ENCODE results near the gene TEC. TPM values are rescaled to one million over a fixed set of nuclear protein-coding genes. Genes with fewer than 3 reads are reported as not detected.

TEC gene
- total RNA-seq, 2 experiments from 2014 or later: 2.1 to 11.5 TPM

GRCh38 chr4:48247142-48247877, 22.3 kb downstream of the TEC start:
- no TSS peak for BruUV-seq (replicated peaks)
- Histone ChIP-seq H3K79me2 (ENCODE audit: insufficient read depth, low read depth, low read length) (no peaks in the 10 kb centered on the region), H3K4me3 (ENCODE audit: low read depth, low read length, poor library complexity, severe bottlenecking) (no peak overlapping the region), H2AFZ (ENCODE audit: low read length) (no peak overlapping the region), H3K27ac (ENCODE audit: low read depth, low read length, poor library complexity, severe bottlenecking) (no peak overlapping the region), H3K36me3 (ENCODE audit: insufficient read depth, low read length) (no peaks in the 10 kb centered on the region), H4K20me1 (ENCODE audit: insufficient read depth, low read length) (no peaks in the 10 kb centered on the region), H3K4me1 (ENCODE audit: insufficient read depth, low read length, poor library complexity, severe bottlenecking) (no peaks in the 10 kb centered on the region), H3K4me2 (ENCODE audit: low read length) (no peak overlapping the region), H3K9me2 (ENCODE audit: insufficient read depth, low read length) (no peaks in the 10 kb centered on the region), H3K9me3 (ENCODE audit: low read length) (no peaks in the 10 kb centered on the region)
- POLR2A ChIA-PET: no interaction called here
- intact Hi-C loops (cut with micrococcal nuclease; ENCODE audit: unreplicated experiment): no loop called here
- no peak for TF ChIP-seq EZH2phosphoT487 (IDR thresholded peaks at IDR 0.05; ENCODE audit: borderline replicate concordance, low read depth, low read length)
- TF ChIP-seq, protein P1, sequence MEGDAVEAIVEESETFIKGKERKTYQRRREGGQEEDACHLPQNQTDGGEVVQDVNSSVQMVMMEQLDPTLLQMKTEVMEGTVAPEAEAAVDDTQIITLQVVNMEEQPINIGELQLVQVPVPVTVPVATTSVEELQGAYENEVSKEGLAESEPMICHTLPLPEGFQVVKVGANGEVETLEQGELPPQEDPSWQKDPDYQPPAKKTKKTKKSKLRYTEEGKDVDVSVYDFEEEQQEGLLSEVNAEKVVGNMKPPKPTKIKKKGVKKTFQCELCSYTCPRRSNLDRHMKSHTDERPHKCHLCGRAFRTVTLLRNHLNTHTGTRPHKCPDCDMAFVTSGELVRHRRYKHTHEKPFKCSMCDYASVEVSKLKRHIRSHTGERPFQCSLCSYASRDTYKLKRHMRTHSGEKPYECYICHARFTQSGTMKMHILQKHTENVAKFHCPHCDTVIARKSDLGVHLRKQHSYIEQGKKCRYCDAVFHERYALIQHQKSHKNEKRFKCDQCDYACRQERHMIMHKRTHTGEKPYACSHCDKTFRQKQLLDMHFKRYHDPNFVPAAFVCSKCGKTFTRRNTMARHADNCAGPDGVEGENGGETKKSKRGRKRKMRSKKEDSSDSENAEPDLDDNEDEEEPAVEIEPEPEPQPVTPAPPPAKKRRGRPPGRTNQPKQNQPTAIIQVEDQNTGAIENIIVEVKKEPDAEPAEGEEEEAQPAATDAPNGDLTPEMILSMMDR (conservative IDR thresholded peaks at IDR 0.05; ENCODE audit: low read length): no peak
- CTCF ChIA-PET (ENCODE audit: unreplicated experiment): no interaction called here
- no peak for DNase-seq (ENCODE audit: low spot score)

DNA sequence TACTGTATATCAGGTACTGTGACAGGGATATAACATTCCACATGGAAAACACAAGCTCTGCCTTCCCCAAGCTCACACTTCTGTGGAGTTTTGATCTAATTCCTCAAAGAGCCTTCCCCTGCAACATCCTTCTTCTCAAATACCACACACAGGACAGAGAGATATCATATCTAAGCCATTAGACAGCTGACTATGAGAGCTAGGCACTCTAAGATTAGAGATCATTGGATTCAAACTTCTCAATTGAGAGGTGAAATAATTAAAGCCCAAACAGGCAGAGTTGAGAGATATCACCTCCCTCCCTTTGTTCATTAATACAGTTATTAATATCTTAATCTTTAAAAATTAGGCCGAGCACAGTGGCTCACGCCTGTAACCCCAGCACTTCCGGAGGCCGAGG, 25.0 kb downstream of the TEC start:
- no TSS peak for BruUV-seq (replicated peaks)
- Histone ChIP-seq H2AFZ (ENCODE audit: low read length) (no peak overlapping the region), H3K9me2 (ENCODE audit: insufficient read depth, low read length) (no peaks in the 10 kb centered on the region), H3K79me2 (ENCODE audit: insufficient read depth, low read depth, low read length) (no peaks in the 10 kb centered on the region), H3K4me2 (ENCODE audit: low read length) (no peak overlapping the region), H3K9me3 (ENCODE audit: low read length) (no peaks in the 10 kb centered on the region), H3K4me3 (ENCODE audit: low read depth, low read length, poor library complexity, severe bottlenecking) (no peak overlapping the region), H3K36me3 (ENCODE audit: insufficient read depth, low read length) (no peaks in the 10 kb centered on the region), H3K4me1 (ENCODE audit: insufficient read depth, low read length, poor library complexity, severe bottlenecking) (no peaks in the 10 kb centered on the region), H3K27ac (ENCODE audit: low read depth, low read length, poor library complexity, severe bottlenecking) (no peak overlapping the region), H4K20me1 (ENCODE audit: insufficient read depth, low read length) (no peaks in the 10 kb centered on the region)
- DNase-seq (ENCODE audit: low spot score): no peak
- ChIA-PET CTCF (ENCODE audit: unreplicated experiment) (no interaction called here), POLR2A (interaction anchor here (0.5 to 1.3 kb wide), 4 partner anchors 11 to 207 kb away, joined by 3 to 4 read pairs (median 3); no protein-coding TSS in a partner anchor)
- TF ChIP-seq, protein P1 (conservative IDR thresholded peaks at IDR 0.05; ENCODE audit: low read length): no peak
- TF ChIP-seq EZH2phosphoT487 (IDR thresholded peaks at IDR 0.05; ENCODE audit: borderline replicate concordance, low read depth, low read length): no peak
- intact Hi-C loops (cut with micrococcal nuclease; ENCODE audit: unreplicated experiment): no loop called here

DNA sequence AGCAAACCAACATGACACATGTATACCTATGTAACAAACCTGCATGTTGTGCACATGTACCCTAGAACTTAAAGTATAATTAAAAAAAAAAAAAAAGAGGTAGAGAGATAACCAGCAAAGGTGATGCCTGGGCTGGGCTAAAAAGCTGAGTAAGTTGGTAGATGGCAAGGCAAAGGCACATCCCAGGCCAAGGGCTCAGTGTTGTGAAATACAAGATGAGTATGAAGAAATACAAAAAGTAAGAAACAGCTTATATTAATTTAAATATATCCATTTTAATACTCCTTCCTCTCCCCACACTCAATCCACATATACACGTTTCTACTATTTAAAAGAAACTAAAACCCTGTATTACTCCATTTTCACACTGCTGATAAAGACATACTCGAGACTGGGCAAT, 25.8 kb downstream of the TEC start:
- intact Hi-C loops (cut with micrococcal nuclease; ENCODE audit: unreplicated experiment): no loop called here
- H3K9me2 ChIP-seq (ENCODE audit: insufficient read depth, low read length): no peaks in the 10 kb centered on the region
- no peaks in the 10 kb centered on the region for H3K79me2 ChIP-seq (ENCODE audit: insufficient read depth, low read depth, low read length)
- no TSS peak for BruUV-seq (replicated peaks)
- no peak overlapping the region for H3K27ac ChIP-seq (ENCODE audit: low read depth, low read length, poor library complexity, severe bottlenecking)
- H3K9me3 ChIP-seq (ENCODE audit: low read length): no peaks in the 10 kb centered on the region
- ChIA-PET CTCF (ENCODE audit: unreplicated experiment) (interaction anchor here (0.5 kb wide), 1 partner anchor 146 kb away, joined by 4 read pairs; no protein-coding TSS in a partner anchor), POLR2A (interaction anchor here (0.9 to 1.4 kb wide), 3 partner anchors 10 to 52 kb away, joined by 3 read pairs; no protein-coding TSS in a partner anchor)
- DNase-seq (ENCODE audit: low spot score): no peak
- H3K4me1 ChIP-seq (ENCODE audit: insufficient read depth, low read length, poor library complexity, severe bottlenecking): no peaks in the 10 kb centered on the region
- H4K20me1 ChIP-seq (ENCODE audit: insufficient read depth, low read length): no peaks in the 10 kb centered on the region
- no peak for TF ChIP-seq EZH2phosphoT487 (IDR thresholded peaks at IDR 0.05; ENCODE audit: borderline replicate concordance, low read depth, low read length)
- TF ChIP-seq, protein P1 (conservative IDR thresholded peaks at IDR 0.05; ENCODE audit: low read length): no peak
- H2AFZ ChIP-seq (ENCODE audit: low read length): no peak overlapping the region
- no peaks in the 10 kb centered on the region for H3K36me3 ChIP-seq (ENCODE audit: insufficient read depth, low read length)
- no peak overlapping the region for H3K4me2 ChIP-seq (ENCODE audit: low read length)
- H3K4me3 ChIP-seq (ENCODE audit: low read depth, low read length, poor library complexity, severe bottlenecking): no peak overlapping the region
